ENCODE measurements around the gene IPO13. TPM values are rescaled to one million over a fixed set of nuclear protein-coding genes. Genes with fewer than 3 reads are reported as not detected.

The IPO13 gene
- total and polyA plus RNA-seq, 10 of the 15 experiments (the other 5 are each of a cell fraction or from before 2014, with no cell fraction given) = 7.1 to 26.6 (median 15.9) TPM

DNA sequence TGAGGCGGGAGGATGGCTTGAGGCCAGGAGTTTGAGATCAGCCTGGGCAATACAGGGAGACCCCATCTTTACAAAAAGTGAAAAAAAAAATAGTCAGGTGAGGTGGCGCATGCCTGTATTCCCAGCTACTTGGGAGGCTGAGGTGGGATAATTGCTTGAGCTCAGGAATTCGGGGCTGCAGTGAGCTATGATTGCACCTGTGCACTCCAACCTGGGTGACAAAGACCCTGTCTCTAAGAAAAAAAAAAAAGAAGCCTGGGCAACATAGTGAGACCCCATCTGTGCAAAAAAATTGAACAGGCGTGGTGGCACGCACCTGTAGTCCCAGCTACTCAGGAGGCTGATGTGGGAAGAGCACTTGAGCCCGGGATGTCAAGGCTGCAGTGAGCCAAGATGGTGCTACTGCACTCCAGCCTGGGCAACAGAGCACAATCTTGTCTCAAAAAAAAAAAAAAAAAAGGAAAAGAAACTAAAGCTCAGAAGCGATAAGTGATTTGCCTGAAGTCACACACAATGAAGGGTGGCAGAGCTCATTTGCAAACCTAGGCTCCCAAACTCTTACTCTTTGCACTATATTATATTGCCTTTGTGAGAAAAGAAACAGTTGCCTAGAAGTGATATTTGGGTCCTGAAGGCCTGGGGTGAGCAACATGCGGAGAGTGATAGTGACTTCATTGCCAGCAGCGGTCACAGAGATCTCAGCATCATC lies 46.6 kb downstream of the IPO13 start:
- DNase-seq (ENCODE audit: low read depth, low spot score) (no peak), ATAC-seq (no peak), FAIRE-seq (peak; percentile 38)
- Histone ChIP-seq H3K27ac (ENCODE audit: control insufficient read depth, insufficient read depth) (no peak overlapping the region), H4K20me1 (ENCODE audit: control insufficient read depth, insufficient read depth) (no peaks in the 10 kb centered on the region), H3K4me1 (ENCODE audit: control insufficient read depth, insufficient read depth, low read length) (peaks cover 17% of the 10 kb centered on the region), H3K4me2 (ENCODE audit: control insufficient read depth, insufficient read depth) (no peak overlapping the region), H3K9me3 (replicated peaks; ENCODE audit: control insufficient read depth, insufficient read depth, low read length) (no peaks in the 10 kb centered on the region), H3K79me2 (ENCODE audit: control insufficient read depth, insufficient read depth, low read length) (no peaks in the 10 kb centered on the region), H3K36me3 (ENCODE audit: control insufficient read depth in 2 of 2, insufficient read depth in 2 of 2, low read length in 1 of 2) (no peaks in the 10 kb centered on the region), H2AFZ (ENCODE audit: control insufficient read depth, low read depth, low read length) (no peak overlapping the region), H3K27me3 (replicated peaks in 1 of 2; ENCODE audit: control insufficient read depth in 2 of 2, insufficient read depth in 2 of 2, low read length in 1 of 2) (no peaks in the 10 kb centered on the region), H3K4me3 (no peak overlapping the region), H3K9ac (ENCODE audit: control insufficient read depth, insufficient read depth, low read length) (no peak overlapping the region)
- ChIA-PET SMC1A (ENCODE audit: uncharacterized antibody, unreplicated experiment) (interaction anchor here (0.6 to 2.4 kb wide), 10 partner anchors 12 to 951 kb away, joined by 3 to 8 read pairs (median 4); partner anchors contain the start of genes IPO13 and KDM4A), POLR2A (interaction anchor here (0.5 to 1.6 kb wide), 7 partner anchors 13 to 820 kb away, joined by 3 to 5 read pairs (median 3); no protein-coding TSS in a partner anchor), CTCF (interaction anchor here (0.6 to 4.6 kb wide), 11 partner anchors 9 to 230 kb away, joined by 3 to 25 read pairs (median 5); partner anchors contain the start of genes ATP6V0B and IPO13), RAD21 (ENCODE audit: unreplicated experiment) (interaction anchor here (0.6 to 1.8 kb wide), 4 partner anchors 42 to 230 kb away, joined by 3 to 7 read pairs (median 4); no protein-coding TSS in a partner anchor)
- WGBS (ENCODE audit: insufficient coverage, insufficient replicate concordance, low lambda C conversion rate, missing lambda C conversion rate) = 52% methylated on average over 9 of the region's 9 CpGs
- TF ChIP-seq STAT1 (conservative IDR thresholded peaks at IDR 0.05) (no peak), SRF (IDR thresholded peaks at IDR 0.05; ENCODE audit: low read depth in 2 of 2, low read length in 2 of 2) (no peak), ZNF274 (IDR thresholded peaks at IDR 0.05; ENCODE audit: insufficient read depth, insufficient read length) (no peak), HDAC6 (IDR thresholded peaks at IDR 0.05; ENCODE audit: unreplicated experiment) (no peak), IRF4 (IDR thresholded peaks at IDR 0.05; ENCODE audit: low read depth, low read length) (no peak), JUNB (IDR thresholded peaks at IDR 0.05) (no peak), RUNX3 (IDR thresholded peaks at IDR 0.05; ENCODE audit: low read length) (no peak), RBBP5 (conservative IDR thresholded peaks at IDR 0.05) (no peak), POU2F2 (IDR thresholded peaks at IDR 0.05; ENCODE audit: borderline replicate concordance, low read depth, low read length) (no peak), TBL1XR1 (IDR thresholded peaks at IDR 0.05; ENCODE audit: low read depth, low read length) (no peak)
- TF ChIP-seq, protein P1, sequence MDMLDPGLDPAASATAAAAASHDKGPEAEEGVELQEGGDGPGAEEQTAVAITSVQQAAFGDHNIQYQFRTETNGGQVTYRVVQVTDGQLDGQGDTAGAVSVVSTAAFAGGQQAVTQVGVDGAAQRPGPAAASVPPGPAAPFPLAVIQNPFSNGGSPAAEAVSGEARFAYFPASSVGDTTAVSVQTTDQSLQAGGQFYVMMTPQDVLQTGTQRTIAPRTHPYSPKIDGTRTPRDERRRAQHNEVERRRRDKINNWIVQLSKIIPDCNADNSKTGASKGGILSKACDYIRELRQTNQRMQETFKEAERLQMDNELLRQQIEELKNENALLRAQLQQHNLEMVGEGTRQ (IDR thresholded peaks at IDR 0.05; ENCODE audit: borderline replicate concordance, low read depth, low read length) = no peak
- TF ChIP-seq, protein P2, sequence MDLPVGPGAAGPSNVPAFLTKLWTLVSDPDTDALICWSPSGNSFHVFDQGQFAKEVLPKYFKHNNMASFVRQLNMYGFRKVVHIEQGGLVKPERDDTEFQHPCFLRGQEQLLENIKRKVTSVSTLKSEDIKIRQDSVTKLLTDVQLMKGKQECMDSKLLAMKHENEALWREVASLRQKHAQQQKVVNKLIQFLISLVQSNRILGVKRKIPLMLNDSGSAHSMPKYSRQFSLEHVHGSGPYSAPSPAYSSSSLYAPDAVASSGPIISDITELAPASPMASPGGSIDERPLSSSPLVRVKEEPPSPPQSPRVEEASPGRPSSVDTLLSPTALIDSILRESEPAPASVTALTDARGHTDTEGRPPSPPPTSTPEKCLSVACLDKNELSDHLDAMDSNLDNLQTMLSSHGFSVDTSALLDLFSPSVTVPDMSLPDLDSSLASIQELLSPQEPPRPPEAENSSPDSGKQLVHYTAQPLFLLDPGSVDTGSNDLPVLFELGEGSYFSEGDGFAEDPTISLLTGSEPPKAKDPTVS (IDR thresholded peaks at IDR 0.05; ENCODE audit: low read depth, low read length) = no peak
- BruUV-seq (replicated peaks) = no TSS peak
- intact Hi-C loops (cut with micrococcal nuclease; ENCODE audit: unreplicated experiment) = loop anchor here (5.0 kb wide), 1 partner anchor 39 kb away; the partner anchor contains the start of gene SLC6A9
- in situ Hi-C loops (cut with MboI) = no loop called here

Data from GM12878 (cell line).